Immature natural killer cell (primary cell): ENCODE data around the gene CDAN1. TPM values are rescaled to one million over a fixed set of nuclear protein-coding genes. Genes with fewer than 3 reads are reported as not detected.

Source experiments
- DNase-seq, 3 donors: peaks; one replicate each; pipeline ENCODE4 v3.0.0; 2022; ENCODE audit warnings: mixed read lengths in 1 of 3
- H3K27ac Mint-ChIP-seq, 6 donors: one replicate each; pipeline ENCODE4 v1.8.0; 2020; ENCODE audit warnings: mixed read lengths in 6 of 6, mild to moderate bottlenecking in 5 of 6, inconsistent platforms in 4 of 6, moderate library complexity in 3 of 6
- H3K27me3 Mint-ChIP-seq, 3 donors: one replicate each; pipeline ENCODE4 v1.8.0; 2020 to 2021; ENCODE audit warnings: low read depth in 3 of 3, mild to moderate bottlenecking in 3 of 3, mixed read lengths in 3 of 3, moderate library complexity in 3 of 3, inconsistent platforms in 1 of 3
- H3K36me3 Mint-ChIP-seq, 3 donors: one replicate each; pipeline ENCODE4 v1.8.0; 2020; ENCODE audit warnings: mixed read lengths in 3 of 3, inconsistent platforms in 2 of 3, mild to moderate bottlenecking in 2 of 3
- H3K4me1 Mint-ChIP-seq, 2 donors: one replicate each; pipeline ENCODE4 v1.8.0; 2020; ENCODE audit warnings: inconsistent platforms in 2 of 2, mild to moderate bottlenecking in 2 of 2, mixed read lengths in 2 of 2, moderate library complexity in 1 of 2
- H3K4me3 Mint-ChIP-seq, 5 donors: one replicate each; pipeline ENCODE4 v1.8.0; 2020; ENCODE audit warnings: mild to moderate bottlenecking in 5 of 5, mixed read lengths in 5 of 5, inconsistent platforms in 3 of 5, moderate library complexity in 3 of 5
- H3K9me3 Mint-ChIP-seq, 6 donors: one replicate each; pipeline ENCODE4 v1.8.0; 2020; ENCODE audit warnings: mild to moderate bottlenecking in 6 of 6, mixed read lengths in 6 of 6, inconsistent platforms in 4 of 6, moderate library complexity in 3 of 6
- polyA plus RNA-seq, 3 donors: library from polyadenylated mRNA; unstranded; fragments of 300-500 nt; fragmentation: Illumina TruSeq; gene quantifications; one replicate each; pipeline ENCODE4 v1.2.3, GENCODE V29; 2021

Gene CDAN1
- polyA plus RNA-seq, 3 donors from 2014 or later: 3.9 to 8.2 (median 4.3) TPM

DNA sequence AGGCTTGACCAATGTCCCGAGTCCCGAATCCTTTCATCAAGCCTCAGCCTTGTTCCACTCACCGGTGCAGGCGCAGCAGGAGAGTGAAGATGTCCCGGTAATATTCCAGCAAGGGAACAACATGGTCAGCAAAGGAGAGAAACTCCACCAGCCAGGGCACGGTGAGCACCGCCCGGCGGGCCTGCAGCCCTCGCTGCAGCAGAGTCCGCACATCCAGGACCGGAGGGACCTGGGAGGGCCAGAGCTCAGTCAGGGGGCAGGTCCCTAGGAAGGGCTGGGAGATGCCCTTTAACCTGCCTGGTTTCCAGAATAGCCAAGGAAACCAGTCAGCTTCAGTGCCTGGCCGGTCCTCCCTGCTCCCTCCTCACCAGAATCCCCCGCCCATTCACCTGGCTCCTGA, 6.4 kb downstream of the CDAN1 start:
- peak overlapping the region in 1 of 6 donors; percentile 16 for H3K27ac Mint-ChIP-seq
- DNase-seq: no peak
- peaks cover 6 to 9% of the 10 kb centered on the region in 2 donors for H3K4me1 Mint-ChIP-seq
- no peaks in the 10 kb centered on the region for H3K9me3 Mint-ChIP-seq
- peaks cover 13 to 43% (median 30%) of the 10 kb centered on the region in 3 donors for H3K36me3 Mint-ChIP-seq
- no peak overlapping the region for H3K4me3 Mint-ChIP-seq
- H3K27me3 Mint-ChIP-seq: peaks cover 0 to 5% (median 2%) of the 10 kb centered on the region in 3 donors

DNA sequence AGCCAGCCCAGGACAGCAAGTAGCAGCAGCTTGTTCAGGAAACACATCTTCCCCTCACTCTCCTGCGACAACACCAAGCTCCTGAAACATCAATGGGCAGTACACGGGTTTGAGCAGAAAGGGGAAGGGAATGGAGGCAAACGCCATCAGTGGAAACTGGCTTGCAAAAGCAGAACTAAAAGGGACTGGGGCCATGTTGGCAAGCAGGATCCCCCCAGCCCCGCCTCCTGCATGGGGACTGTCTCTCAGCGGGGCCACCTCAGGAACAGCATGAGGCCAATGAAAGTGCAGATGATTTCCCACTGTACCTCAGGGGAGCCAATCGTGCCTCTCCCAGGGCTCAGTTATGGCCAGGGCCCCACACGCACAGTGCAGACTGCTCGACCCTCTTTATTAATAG, 6.8 kb downstream of the CDAN1 start:
- Mint-ChIP-seq H3K4me1 (peaks cover 6 to 7% of the 10 kb centered on the region in 2 donors), H3K27ac (peak overlapping the region in 1 of 6 donors; percentile 23), H3K9me3 (no peaks in the 10 kb centered on the region), H3K4me3 (no peak overlapping the region), H3K36me3 (peaks cover 13 to 45% (median 30%) of the 10 kb centered on the region in 3 donors), H3K27me3 (peaks cover 0 to 2% (median 2%) of the 10 kb centered on the region in 3 donors)
- DNase-seq: no peak

DNA sequence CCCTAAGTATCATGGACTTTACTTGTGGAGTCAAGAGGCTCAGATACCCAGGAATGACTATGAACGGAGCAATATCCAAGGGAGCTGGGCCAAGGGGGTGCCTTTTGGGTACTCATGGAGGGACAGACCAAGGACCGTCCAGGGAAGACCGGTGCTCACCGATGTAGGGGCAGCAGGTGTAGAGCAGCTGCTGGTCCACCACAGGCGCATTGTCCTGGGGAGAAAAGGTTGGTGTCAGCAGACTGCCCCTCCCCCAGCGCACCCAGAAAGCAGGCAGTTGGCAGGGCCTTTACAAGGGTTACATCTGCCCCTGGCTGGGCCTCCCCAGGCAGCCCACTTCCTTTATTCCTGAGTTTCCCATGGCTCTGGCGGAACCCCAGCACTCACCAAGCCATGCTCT, 7.5 kb downstream of the CDAN1 start:
- Mint-ChIP-seq H3K4me3 (no peak overlapping the region), H3K4me1 (peaks cover 5 to 7% of the 10 kb centered on the region in 2 donors), H3K27ac (no peak overlapping the region), H3K36me3 (peaks cover 13 to 52% (median 35%) of the 10 kb centered on the region in 3 donors), H3K9me3 (no peaks in the 10 kb centered on the region), H3K27me3 (peaks cover 0 to 2% (median 2%) of the 10 kb centered on the region in 3 donors)
- no peak for DNase-seq

DNA sequence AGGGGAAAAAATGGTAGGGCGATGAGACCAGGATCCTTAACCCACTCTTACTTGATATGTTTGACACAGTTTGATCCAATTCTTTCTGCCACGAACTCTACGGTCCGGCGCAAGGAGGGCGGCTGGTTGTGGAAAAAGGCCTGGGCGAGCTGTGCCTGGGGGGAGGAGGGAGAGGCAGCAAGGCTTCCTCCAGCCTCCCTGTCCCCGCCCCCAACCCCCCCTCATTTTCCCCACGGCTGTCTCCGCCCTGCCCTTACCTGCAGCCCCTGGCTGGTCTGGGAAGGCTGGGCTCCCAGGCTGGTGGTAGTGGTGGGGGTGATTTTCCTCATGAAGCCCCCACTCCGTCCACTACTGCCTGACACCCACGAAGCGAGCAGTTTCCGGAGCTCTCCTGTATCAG, 8.0 kb downstream of the CDAN1 start:
- H3K27ac Mint-ChIP-seq: no peak overlapping the region

DNA sequence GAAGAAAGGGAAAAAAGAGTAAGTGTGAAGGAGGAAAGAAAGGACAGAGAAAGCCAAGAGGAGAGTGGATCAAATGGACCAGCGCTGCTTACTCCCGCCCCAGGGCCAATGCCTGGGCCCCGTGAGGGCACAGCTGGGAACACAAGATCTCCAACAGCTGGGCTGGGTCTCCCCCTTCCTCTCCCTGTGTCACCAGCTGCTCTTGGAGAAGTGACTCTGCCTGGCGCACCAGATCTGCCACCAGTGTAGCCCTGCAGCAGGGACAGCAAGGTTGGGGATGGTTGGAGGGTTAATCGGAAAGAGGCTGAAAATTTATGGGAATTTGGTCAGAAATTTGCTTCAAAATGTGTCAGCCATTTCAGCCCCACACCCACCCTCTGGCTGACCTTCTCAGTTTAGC, 8.4 kb downstream of the CDAN1 start:
- peaks cover 0 to 2% (median 2%) of the 10 kb centered on the region in 3 donors for H3K27me3 Mint-ChIP-seq
- H3K36me3 Mint-ChIP-seq: peaks cover 10 to 45% (median 35%) of the 10 kb centered on the region in 3 donors
- no peak overlapping the region for H3K4me3 Mint-ChIP-seq
- no peak for DNase-seq
- H3K9me3 Mint-ChIP-seq: no peaks in the 10 kb centered on the region
- H3K27ac Mint-ChIP-seq: peak overlapping the region in 1 of 6 donors; percentile 30
- peaks cover 0 to 3% of the 10 kb centered on the region in 2 donors for H3K4me1 Mint-ChIP-seq

More for the DNA sequence above, 8.0 kb downstream of the CDAN1 start:
- Mint-ChIP-seq H3K4me3 (no peak overlapping the region), H3K27me3 (peaks cover 0 to 2% (median 2%) of the 10 kb centered on the region in 3 donors), H3K36me3 (peaks cover 10 to 49% (median 35%) of the 10 kb centered on the region in 3 donors), H3K9me3 (no peaks in the 10 kb centered on the region), H3K4me1 (peaks cover under 1 to 3% of the 10 kb centered on the region in 2 donors)
- DNase-seq: no peak

DNA sequence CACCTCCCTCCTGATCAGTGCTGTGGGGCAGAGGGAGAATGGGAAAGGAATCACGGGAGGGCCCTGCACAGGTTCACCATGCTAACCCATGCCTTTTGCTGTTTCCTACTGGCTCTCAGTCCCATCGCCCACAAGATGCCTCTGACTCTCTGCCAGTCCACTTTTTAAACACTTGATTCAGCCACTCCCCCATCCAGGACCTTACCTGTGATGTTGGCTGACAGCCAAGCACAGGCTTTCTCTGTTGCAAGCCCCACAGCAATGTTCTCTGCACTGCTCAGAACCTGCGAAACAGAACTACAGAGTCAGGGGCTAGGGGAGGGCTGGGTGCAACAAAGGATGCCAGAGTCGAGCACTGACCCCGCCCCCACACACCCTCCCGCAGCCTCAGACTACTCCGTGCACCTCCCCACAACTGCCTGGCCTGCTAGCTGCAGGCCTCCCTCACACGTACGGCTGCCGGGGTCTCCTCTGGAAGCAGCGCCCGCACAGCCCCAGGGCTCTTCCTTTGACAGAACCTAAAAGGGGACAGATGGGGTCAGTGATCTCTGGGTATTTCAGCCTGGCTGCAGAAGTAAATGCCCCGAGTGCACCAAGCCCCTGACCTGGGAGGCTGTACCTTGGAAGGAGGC, 9.1 kb downstream of the CDAN1 start:
- no peaks in the 10 kb centered on the region for H3K9me3 Mint-ChIP-seq
- peaks cover 0 to 2% (median 2%) of the 10 kb centered on the region in 3 donors for H3K27me3 Mint-ChIP-seq
- no peak for DNase-seq
- peaks cover 0 to 1% of the 10 kb centered on the region in 2 donors for H3K4me1 Mint-ChIP-seq
- no peak overlapping the region for H3K27ac Mint-ChIP-seq
- H3K36me3 Mint-ChIP-seq: peaks cover 10 to 41% (median 37%) of the 10 kb centered on the region in 3 donors
- no peak overlapping the region for H3K4me3 Mint-ChIP-seq

DNA sequence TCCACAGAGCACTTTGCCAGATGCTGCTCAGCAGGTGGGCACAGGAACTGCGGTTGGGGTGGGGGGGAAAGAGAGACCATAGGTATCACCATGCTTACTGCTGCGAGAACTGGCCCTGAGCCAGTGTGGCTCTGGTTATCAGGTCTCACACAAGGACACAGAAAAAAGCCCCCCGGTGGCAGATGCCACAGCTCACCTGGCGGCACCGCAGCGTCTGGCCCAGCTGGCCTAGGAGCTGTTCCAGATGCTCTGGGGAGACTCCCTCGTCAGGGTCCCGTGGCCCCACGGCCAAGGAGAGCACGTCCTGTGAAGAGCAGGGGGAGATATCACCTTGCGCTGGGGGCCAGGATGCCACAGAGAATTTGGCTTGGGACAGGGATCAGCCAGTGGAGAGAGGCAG, 10.8 kb downstream of the CDAN1 start:
- no peak for DNase-seq
- H3K36me3 Mint-ChIP-seq: peaks cover 6 to 27% (median 23%) of the 10 kb centered on the region in 3 donors
- no peaks in the 10 kb centered on the region for H3K9me3 Mint-ChIP-seq
- no peak overlapping the region for H3K4me3 Mint-ChIP-seq
- peaks cover 0 to 1% of the 10 kb centered on the region in 2 donors for H3K4me1 Mint-ChIP-seq
- H3K27me3 Mint-ChIP-seq: peaks cover 0 to 2% (median 0%) of the 10 kb centered on the region in 3 donors
- H3K27ac Mint-ChIP-seq: no peak overlapping the region

DNA sequence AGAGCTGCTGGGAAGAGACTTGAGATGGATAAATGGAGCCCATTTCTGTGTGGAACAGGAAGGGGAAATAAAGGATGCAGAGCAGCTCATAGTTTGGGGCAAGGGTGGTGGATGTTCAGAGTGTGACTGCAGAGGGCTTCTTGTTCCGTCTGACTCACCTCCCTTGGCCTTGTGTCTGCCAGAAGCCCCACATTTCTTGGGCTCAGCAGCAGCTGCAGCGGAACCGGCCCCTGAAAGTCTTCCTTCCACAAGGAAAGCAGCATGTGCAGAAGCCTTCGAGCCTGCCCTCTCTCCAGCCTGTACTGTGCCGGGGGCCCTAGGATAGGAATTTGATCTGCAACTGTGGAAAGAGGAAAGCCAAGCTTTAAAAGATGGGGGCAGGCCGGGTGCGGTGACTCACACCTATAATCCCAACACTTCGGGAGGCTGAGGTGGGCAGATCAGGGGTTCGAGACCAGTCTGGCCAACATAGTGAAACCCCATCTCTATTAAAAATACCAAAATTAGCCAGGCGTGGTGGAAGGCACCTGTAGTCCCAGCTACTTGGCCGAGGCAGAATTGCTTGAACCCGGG, 11.5 kb downstream of the CDAN1 start:
- DNase-seq: no peak
- no peaks in the 10 kb centered on the region for H3K9me3 Mint-ChIP-seq
- H3K27ac Mint-ChIP-seq: no peak overlapping the region
- H3K4me3 Mint-ChIP-seq: no peak overlapping the region
- H3K4me1 Mint-ChIP-seq: peaks cover 0 to 1% of the 10 kb centered on the region in 2 donors
- peaks cover 0 to 2% (median 0%) of the 10 kb centered on the region in 3 donors for H3K27me3 Mint-ChIP-seq
- peaks cover 6 to 27% (median 23%) of the 10 kb centered on the region in 3 donors for H3K36me3 Mint-ChIP-seq

DNA sequence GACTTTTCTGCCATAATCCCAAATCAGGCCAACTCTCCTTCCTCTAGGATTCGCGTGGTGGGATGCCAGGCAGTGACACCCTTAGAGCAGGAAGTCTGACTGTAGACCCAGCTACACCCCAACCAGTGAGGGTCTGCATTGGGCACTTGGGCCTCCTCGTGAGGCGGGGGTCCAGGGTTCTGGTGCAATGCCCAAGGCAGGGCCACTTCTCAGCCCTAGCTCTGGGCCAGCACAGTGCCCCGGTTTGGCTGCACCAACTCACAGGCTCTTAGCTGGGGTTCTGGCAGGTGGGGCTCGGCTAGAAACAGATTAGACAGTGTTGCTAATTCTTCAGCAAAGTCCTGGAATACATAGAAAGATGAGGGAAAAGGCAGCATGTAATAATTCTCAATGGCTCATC, 12.7 kb downstream of the CDAN1 start:
- H3K36me3 Mint-ChIP-seq: peaks cover 11 to 35% (median 28%) of the 10 kb centered on the region in 3 donors
- no peak for DNase-seq

DNA sequence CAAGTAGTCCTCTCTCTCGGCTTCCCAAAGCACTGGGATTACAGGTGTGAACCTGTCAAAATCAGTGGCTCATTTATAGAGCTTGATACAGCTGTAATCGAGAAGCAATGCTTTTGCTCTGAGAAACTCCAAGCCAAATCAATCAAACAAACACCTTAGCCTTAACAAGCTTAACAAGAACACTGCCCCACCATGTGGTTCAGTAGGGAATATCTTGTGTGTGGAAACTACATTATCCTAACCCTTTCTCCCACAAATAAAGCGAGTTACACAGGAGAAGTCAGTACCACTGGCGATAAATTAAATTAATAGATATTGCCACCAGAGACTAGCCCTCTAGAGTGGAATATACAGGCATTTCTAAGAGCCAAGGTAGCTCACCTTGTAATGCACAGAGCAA, 13.9 kb downstream of the CDAN1 start:
- Mint-ChIP-seq H3K27me3 (peaks cover 0 to 2% (median 0%) of the 10 kb centered on the region in 3 donors), H3K27ac (peak overlapping the region in 2 of 6 donors; percentile 29 to 61)

More for the DNA sequence above, 12.7 kb downstream of the CDAN1 start:
- H3K4me3 Mint-ChIP-seq: no peak overlapping the region
- no peaks in the 10 kb centered on the region for H3K27me3 Mint-ChIP-seq
- no peaks in the 10 kb centered on the region for H3K9me3 Mint-ChIP-seq
- peaks cover 0 to 1% of the 10 kb centered on the region in 2 donors for H3K4me1 Mint-ChIP-seq
- H3K27ac Mint-ChIP-seq: peak overlapping the region in 1 of 6 donors; percentile 59

DNA sequence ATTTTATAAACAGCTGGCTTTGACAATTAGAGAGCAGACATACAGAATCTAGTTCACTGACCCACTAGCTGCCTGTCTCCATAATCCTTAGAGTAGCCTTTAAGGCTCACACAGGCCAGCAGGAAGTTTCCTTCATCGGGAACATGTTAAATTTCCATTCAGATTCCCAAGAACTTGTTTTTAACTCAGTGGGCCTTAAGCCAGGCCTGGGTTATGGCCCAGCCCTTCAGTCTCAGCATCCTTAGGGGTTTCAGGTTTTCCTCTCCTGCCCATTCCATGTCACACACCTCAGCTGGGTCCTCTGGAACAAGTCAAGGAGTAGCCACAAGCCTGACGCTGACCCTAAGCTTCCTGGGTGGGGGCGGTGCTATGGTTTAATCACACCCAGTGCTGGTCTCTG, 15.0 kb downstream of the CDAN1 start:
- no peak overlapping the region for H3K4me3 Mint-ChIP-seq
- peaks cover 11 to 25% (median 24%) of the 10 kb centered on the region in 3 donors for H3K36me3 Mint-ChIP-seq
- H3K27ac Mint-ChIP-seq: peak overlapping the region in 1 of 6 donors; percentile 7

More for the DNA sequence above, 13.9 kb downstream of the CDAN1 start:
- Mint-ChIP-seq H3K36me3 (peaks cover 11 to 29% (median 28%) of the 10 kb centered on the region in 3 donors), H3K4me3 (no peak overlapping the region), H3K9me3 (no peaks in the 10 kb centered on the region), H3K4me1 (no peaks in the 10 kb centered on the region)
- DNase-seq: no peak

DNA sequence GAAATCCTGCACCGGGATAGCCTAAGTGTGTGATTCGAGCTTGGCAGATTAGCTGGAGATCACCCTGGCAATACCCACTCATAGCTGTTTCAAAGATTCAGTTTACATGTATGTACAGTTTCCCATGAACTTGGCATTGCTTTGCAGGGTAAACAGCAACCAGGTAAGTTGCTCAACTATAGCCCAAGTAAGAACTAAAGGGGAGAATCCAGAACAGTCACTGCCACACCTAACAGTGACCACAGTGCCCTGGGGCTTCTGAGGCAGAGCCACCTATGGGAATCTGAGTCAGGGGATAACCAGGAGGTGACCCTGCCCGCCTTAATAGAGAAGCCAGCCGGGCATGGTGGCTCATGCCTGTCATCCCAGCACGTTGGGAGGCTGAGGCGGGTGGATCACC, 15.9 kb downstream of the CDAN1 start:
- H3K4me1 Mint-ChIP-seq: no peaks in the 10 kb centered on the region
- peaks cover 5 to 20% (median 17%) of the 10 kb centered on the region in 3 donors for H3K36me3 Mint-ChIP-seq
- no peaks in the 10 kb centered on the region for H3K9me3 Mint-ChIP-seq
- DNase-seq: no peak
- no peak overlapping the region for H3K4me3 Mint-ChIP-seq
- no peak overlapping the region for H3K27ac Mint-ChIP-seq
- H3K27me3 Mint-ChIP-seq: peaks cover 0 to 2% (median 0%) of the 10 kb centered on the region in 3 donors

More for the DNA sequence above, 15.0 kb downstream of the CDAN1 start:
- Mint-ChIP-seq H3K4me1 (no peaks in the 10 kb centered on the region), H3K27me3 (peaks cover 0 to 2% (median 0%) of the 10 kb centered on the region in 3 donors), H3K9me3 (no peaks in the 10 kb centered on the region)
- DNase-seq: no peak

DNA sequence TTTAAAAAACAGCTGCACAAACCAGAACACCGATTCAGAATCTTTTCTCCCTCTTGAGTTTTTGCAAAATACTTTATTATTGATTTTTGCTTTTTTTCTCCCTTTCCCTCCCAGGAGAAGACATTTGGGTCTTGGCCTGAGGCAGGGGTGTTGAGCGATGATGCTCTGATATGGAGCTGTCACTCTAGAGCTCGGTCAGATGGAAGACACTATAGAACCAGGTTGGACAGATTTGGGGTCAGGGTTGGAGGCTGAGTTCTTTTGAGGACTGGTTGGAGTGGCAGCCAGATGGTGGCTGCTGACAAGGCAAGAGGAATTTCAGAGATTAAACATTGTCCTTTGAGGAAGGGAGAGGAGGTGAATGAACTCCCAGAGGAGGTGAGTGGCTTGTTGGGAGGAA, 16.9 kb downstream of the CDAN1 start:
- Mint-ChIP-seq H3K36me3 (peaks cover 5 to 18% (median 16%) of the 10 kb centered on the region in 3 donors), H3K27ac (peak overlapping the region in 4 of 6 donors; percentile 14 to 65 (median 52)), H3K4me3 (no peak overlapping the region), H3K9me3 (no peaks in the 10 kb centered on the region), H3K27me3 (peaks cover 0 to 2% (median 0%) of the 10 kb centered on the region in 3 donors), H3K4me1 (no peaks in the 10 kb centered on the region)
- DNase-seq: no peak

DNA sequence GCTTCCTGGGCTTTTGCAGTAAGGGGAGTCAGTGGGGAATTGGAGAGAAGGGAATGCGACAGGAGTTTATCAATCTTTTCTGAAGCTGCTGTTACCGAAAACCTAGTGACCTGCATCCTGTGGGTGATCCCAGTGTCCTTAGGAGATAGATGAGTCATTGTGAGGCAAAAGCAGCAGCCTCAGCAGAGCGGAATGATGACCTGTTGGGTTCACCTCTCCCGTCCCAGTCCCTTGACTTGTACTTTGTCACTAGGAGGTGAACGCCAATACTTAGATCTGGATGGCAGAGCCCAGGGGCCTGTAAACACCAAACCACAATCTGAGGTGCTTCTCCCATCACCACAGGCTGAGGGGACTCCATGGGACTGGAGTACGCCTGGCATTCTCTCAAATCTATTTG, 17.9 kb downstream of the CDAN1 start:
- Mint-ChIP-seq H3K9me3 (no peaks in the 10 kb centered on the region), H3K4me1 (no peaks in the 10 kb centered on the region), H3K27me3 (peaks cover 0 to 2% (median 0%) of the 10 kb centered on the region in 3 donors), H3K4me3 (no peak overlapping the region), H3K27ac (peak overlapping the region in 2 of 6 donors; percentile 34 to 39), H3K36me3 (peaks cover 5 to 12% (median 11%) of the 10 kb centered on the region in 3 donors)
- no peak for DNase-seq
